GM21526 (cell line): ENCODE measurements around the gene LRRIQ4.

Experiments used
- ATAC-seq: cut with Tn5 transposase; IDR thresholded peaks from one replicate; pipeline ENCODE4 v1.9.1; 2021; ENCODE audit warnings: moderate library complexity; ENCODE audit not compliant: unreplicated experiment, low FRiP score

The LRRIQ4 gene

GRCh38 chr3:169804681-169805080, 8.0 kb upstream of the LRRIQ4 start:
- no peak for ATAC-seq

GRCh38 chr3:169809230-169809795, 3.4 kb upstream of the LRRIQ4 start:
- no peak for ATAC-seq

- ATAC-seq = no peak
Measured at GRCh38 chr3:169811631-169812331, 889 bp upstream of the LRRIQ4 start.

GRCh38 chr3:169813278-169813677, 608 bp downstream of the LRRIQ4 start:
- no peak for ATAC-seq

- peak; percentile 90 for ATAC-seq
Measured at GRCh38 chr3:169813757-169814517, 1.3 kb downstream of the LRRIQ4 start.

GRCh38 chr3:169815590-169816150, 3.0 kb downstream of the LRRIQ4 start:
- no peak for ATAC-seq

- ATAC-seq = no peak
Measured at GRCh38 chr3:169818316-169818715, 5.6 kb downstream of the LRRIQ4 start.

- no peak for ATAC-seq
Measured at GRCh38 chr3:169822091-169822490, 9.4 kb downstream of the LRRIQ4 start.

GRCh38 chr3:169822540-169822939, 9.9 kb downstream of the LRRIQ4 start:
- ATAC-seq = no peak

- ATAC-seq = no peak
Measured at GRCh38 chr3:169822983-169823382, 10.3 kb downstream of the LRRIQ4 start.

GRCh38 chr3:169825316-169825715, 12.6 kb downstream of the LRRIQ4 start:
- no peak for ATAC-seq

GRCh38 chr3:169827712-169828111, 15.0 kb downstream of the LRRIQ4 start:
- ATAC-seq = no peak

- no peak for ATAC-seq
Measured at GRCh38 chr3:169835533-169835932, 22.9 kb downstream of the LRRIQ4 start.

GRCh38 chr3:169836078-169836941, 23.6 kb downstream of the LRRIQ4 start:
- peak; percentile 87 for ATAC-seq

- ATAC-seq = no peak
Measured at GRCh38 chr3:169836942-169837275, 24.2 kb downstream of the LRRIQ4 start.

- no peak for ATAC-seq
Measured at GRCh38 chr3:169838511-169839030, 25.9 kb downstream of the LRRIQ4 start.

- ATAC-seq = peak; percentile 69
Measured at GRCh38 chr3:169841171-169841570, 28.5 kb downstream of the LRRIQ4 start.

GRCh38 chr3:169842960-169843359, 30.3 kb downstream of the LRRIQ4 start:
- no peak for ATAC-seq

GRCh38 chr3:169846458-169847193, 34.0 kb downstream of the LRRIQ4 start:
- peak; percentile 96 for ATAC-seq

- no peak for ATAC-seq
Measured at GRCh38 chr3:169847896-169848295, 35.2 kb downstream of the LRRIQ4 start.
